ENCODE results near the gene GALNT9.
"Not testable (repeated sequence)": the region's sequence is repeated elsewhere in the genome, so short reads cannot be mapped to it uniquely, and the experiment has no call there.

GALNT9 gene

GRCh38 chr12:132295561-132295960, 33.8 kb downstream of the GALNT9 start:
- not testable (repeated sequence) for H3K9ac ChIP-seq (ENCODE audit: low read length); H3K4me3 ChIP-seq (ENCODE audit: low read length); H3K27me3 ChIP-seq (ENCODE audit: control insufficient read depth, insufficient read depth, low read length); H3K9me3 ChIP-seq (ENCODE audit: control insufficient read depth, low read length); H3K36me3 ChIP-seq (ENCODE audit: control insufficient read depth, insufficient read depth, low read length); H3K4me1 ChIP-seq (ENCODE audit: control insufficient read depth, insufficient read depth, low read length)

DNA sequence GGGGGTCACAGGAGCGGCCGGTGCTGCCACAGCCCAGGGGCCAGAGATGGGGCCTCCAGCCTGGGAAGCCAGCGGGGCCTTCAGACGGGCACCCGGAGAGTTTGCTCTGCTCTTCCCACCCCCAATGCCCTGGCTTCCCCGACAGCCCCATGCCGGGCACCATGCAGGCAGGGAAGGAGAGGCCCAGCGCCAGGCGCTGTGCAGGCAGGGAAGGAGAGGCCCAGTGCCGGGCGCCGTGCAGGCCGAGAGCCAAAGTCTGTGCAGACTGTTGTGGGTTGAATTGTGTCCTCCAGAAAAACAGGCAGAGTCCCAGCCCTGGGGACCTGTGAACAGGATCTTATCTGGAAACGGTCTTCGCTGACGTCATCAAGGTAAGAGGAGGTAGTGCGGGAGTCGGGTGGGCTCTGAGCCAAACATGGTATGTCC, 34.3 kb downstream of the GALNT9 start:
- Histone ChIP-seq H3K9ac (ENCODE audit: low read length) (no peak overlapping the region), H3K4me3 (ENCODE audit: low read length) (no peak overlapping the region), H3K9me3 (ENCODE audit: control insufficient read depth, low read length) (no peaks in the 10 kb centered on the region), H3K4me1 (ENCODE audit: control insufficient read depth, insufficient read depth, low read length) (no peaks in the 10 kb centered on the region), H3K36me3 (ENCODE audit: control insufficient read depth, insufficient read depth, low read length) (no peaks in the 10 kb centered on the region), H3K27me3 (ENCODE audit: control insufficient read depth, insufficient read depth, low read length) (peaks cover 5% of the 10 kb centered on the region)

GRCh38 chr12:132294121-132295034, 35.0 kb downstream of the GALNT9 start:
- Histone ChIP-seq H3K27me3 (ENCODE audit: control insufficient read depth, insufficient read depth, low read length) (peaks cover 5% of the 10 kb centered on the region), H3K9ac (ENCODE audit: low read length) (no peak overlapping the region)

GRCh38 chr12:132292328-132293319, 36.8 kb downstream of the GALNT9 start:
- Histone ChIP-seq H3K9me3 (ENCODE audit: control insufficient read depth, low read length) (no peaks in the 10 kb centered on the region), H3K36me3 (ENCODE audit: control insufficient read depth, insufficient read depth, low read length) (no peaks in the 10 kb centered on the region), H3K4me3 (ENCODE audit: low read length) (no peak overlapping the region), H3K9ac (ENCODE audit: low read length) (no peak overlapping the region), H3K4me1 (ENCODE audit: control insufficient read depth, insufficient read depth, low read length) (no peaks in the 10 kb centered on the region), H3K27me3 (ENCODE audit: control insufficient read depth, insufficient read depth, low read length) (peaks cover 5% of the 10 kb centered on the region)

More at GRCh38 chr12:132294121-132295034, 35.0 kb downstream of the GALNT9 start:
- Histone ChIP-seq H3K4me3 (ENCODE audit: low read length) (no peak overlapping the region), H3K4me1 (ENCODE audit: control insufficient read depth, insufficient read depth, low read length) (no peaks in the 10 kb centered on the region), H3K36me3 (ENCODE audit: control insufficient read depth, insufficient read depth, low read length) (no peaks in the 10 kb centered on the region), H3K9me3 (ENCODE audit: control insufficient read depth, low read length) (no peaks in the 10 kb centered on the region)

DNA sequence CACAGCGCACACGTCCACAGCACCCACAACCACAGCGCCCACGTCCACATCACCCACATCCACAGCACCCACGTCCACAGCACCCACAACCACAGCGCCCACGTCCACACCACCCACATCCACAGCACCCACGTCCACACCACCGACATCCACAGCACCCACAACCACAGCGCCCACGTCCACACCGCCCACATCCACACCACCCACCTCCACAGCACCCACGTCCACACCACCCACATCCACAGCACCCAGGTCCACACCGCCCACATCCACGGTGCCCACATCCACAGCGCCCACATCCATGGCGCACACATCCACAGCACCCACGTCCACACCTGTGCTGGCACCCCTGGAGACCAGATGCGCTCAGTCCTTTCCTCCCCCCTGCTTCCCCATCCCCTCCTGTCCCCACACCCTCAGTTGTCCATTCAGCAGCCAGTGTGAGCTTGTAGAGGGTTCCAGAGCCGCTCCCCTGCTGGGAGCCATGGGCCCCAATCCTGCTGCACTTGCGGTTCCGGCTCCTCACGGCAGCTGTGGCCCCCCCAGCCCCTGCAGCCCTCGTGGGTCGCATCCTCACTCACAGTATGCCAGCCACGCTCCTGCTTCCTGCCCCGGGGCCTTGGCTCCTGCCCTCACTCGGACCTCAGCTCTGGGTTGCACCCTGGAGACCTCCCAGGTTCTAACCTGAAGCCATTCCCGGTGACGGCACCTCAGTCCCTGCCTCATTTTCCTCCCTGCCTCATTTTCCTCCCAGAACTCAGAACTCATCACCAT, 37.8 kb downstream of the GALNT9 start:
- Histone ChIP-seq H3K36me3 (ENCODE audit: control insufficient read depth, insufficient read depth, low read length) (no peaks in the 10 kb centered on the region), H3K9ac (ENCODE audit: low read length) (no peak overlapping the region), H3K4me3 (ENCODE audit: low read length) (no peak overlapping the region), H3K4me1 (ENCODE audit: control insufficient read depth, insufficient read depth, low read length) (no peaks in the 10 kb centered on the region), H3K27me3 (ENCODE audit: control insufficient read depth, insufficient read depth, low read length) (peaks cover 12% of the 10 kb centered on the region), H3K9me3 (ENCODE audit: control insufficient read depth, low read length) (no peaks in the 10 kb centered on the region)

DNA sequence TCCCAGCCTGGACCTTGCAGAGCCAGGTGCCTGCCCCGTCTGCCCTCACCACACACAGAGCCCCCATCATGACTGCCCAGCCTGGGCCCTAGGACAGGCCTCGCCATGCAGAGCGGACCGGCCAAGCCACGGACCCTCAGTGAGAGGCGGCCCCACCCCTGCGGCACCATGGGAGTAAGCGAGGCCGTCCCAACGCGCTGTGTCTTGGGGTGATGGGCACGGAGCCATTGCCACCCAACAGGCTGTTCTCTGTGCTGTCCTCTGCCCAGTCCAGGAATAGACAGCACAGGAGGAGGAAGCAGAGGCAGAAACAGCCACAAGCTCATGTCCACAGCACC, 39.2 kb downstream of the GALNT9 start:
- Histone ChIP-seq H3K4me1 (ENCODE audit: control insufficient read depth, insufficient read depth, low read length) (no peaks in the 10 kb centered on the region), H3K27me3 (ENCODE audit: control insufficient read depth, insufficient read depth, low read length) (peaks cover 21% of the 10 kb centered on the region), H3K9me3 (ENCODE audit: control insufficient read depth, low read length) (no peaks in the 10 kb centered on the region), H3K9ac (ENCODE audit: low read length) (no peak overlapping the region), H3K36me3 (ENCODE audit: control insufficient read depth, insufficient read depth, low read length) (no peaks in the 10 kb centered on the region), H3K4me3 (ENCODE audit: low read length) (no peak overlapping the region)

DNA sequence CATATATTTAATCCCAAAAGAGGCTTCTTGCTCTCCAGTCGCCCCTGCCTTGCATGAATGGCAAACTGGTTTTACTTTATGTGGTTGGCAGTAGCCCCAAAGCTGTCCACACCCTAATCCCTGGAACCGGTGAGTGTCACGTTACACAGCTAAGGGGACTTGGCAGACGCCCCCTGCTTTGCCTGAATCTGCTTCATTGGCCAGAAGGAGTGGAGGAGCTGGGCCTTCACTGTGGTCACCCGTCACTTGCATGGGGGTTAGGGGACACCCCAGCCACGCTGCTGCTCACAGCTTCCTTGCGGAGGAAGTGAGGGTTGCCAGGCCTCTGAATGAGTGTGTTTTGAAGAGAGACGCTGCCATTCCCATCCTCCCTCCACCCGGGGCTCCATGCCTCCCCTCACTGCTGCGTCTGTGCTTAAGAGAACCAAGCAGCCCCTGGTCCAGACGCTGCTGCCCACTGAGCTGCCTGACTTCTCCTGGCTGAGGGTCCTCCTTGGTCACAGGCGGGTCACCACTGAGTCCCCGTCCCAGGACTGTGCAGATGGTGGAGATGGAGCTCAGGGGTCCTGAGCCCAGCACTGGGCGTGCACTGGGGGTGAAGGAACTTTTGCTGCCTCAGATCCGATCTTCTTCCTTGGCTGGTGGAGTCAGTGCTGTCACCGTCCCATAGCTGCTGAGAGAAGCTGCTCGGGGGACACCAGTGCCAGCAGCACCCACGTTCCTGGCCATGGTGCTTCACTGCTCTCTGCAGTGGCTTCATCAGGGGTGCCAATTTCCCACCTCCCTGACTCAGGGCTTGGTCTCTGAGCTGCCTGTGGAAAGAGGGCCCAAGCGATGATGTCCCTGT, 39.8 kb downstream of the GALNT9 start:
- H3K27me3 ChIP-seq (ENCODE audit: control insufficient read depth, insufficient read depth, low read length) = peaks cover 27% of the 10 kb centered on the region

DNA sequence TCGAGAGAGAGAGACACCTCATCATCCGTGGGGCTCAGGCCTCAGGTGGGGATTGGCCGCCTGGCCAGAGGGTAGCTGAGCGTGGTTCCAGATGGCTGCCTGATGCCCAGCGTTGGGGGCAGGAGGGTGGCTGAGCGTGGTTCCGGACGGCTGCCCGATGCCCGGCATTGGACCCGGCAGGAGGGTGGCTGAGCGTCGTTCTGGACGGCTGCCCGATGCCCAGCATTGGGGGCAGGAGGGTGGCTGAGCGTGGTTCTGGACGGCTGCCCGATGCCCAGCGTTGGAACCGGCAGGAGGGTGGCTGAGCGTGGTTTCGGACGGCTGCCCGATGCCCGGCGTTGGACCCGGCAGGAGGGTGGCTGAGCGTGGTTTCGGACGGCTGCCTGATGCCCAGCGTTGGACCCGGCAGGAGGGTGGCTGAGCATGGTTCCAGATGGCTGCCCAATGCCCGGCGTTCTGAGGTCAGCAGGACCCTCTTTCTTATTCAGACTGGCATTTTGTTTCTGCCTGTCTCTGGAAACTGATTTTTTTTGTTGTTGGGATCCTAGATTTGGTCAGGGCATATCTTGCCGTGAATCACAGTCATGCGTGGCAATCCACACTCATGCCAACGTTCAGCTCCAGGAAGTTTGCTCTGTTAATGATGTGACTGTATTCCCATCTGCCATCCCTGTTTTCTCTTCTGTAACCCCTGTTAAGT, 40.7 kb downstream of the GALNT9 start:
- Histone ChIP-seq H3K9me3 (ENCODE audit: control insufficient read depth, low read length) (no peaks in the 10 kb centered on the region), H3K27me3 (ENCODE audit: control insufficient read depth, insufficient read depth, low read length) (peaks cover 32% of the 10 kb centered on the region), H3K4me3 (ENCODE audit: low read length) (no peak overlapping the region), H3K4me1 (ENCODE audit: control insufficient read depth, insufficient read depth, low read length) (no peaks in the 10 kb centered on the region), H3K9ac (ENCODE audit: low read length) (no peak overlapping the region), H3K36me3 (ENCODE audit: control insufficient read depth, insufficient read depth, low read length) (no peaks in the 10 kb centered on the region)

More for the DNA sequence above, 39.8 kb downstream of the GALNT9 start:
- H3K4me3 ChIP-seq (ENCODE audit: low read length) = no peak overlapping the region
- H3K36me3 ChIP-seq (ENCODE audit: control insufficient read depth, insufficient read depth, low read length) = no peaks in the 10 kb centered on the region
- no peaks in the 10 kb centered on the region for H3K9me3 ChIP-seq (ENCODE audit: control insufficient read depth, low read length)
- H3K9ac ChIP-seq (ENCODE audit: low read length) = no peak overlapping the region
- H3K4me1 ChIP-seq (ENCODE audit: control insufficient read depth, insufficient read depth, low read length) = no peaks in the 10 kb centered on the region

GRCh38 chr12:132287391-132288238, 41.8 kb downstream of the GALNT9 start:
- Histone ChIP-seq H3K4me1 (ENCODE audit: control insufficient read depth, insufficient read depth, low read length) (no peaks in the 10 kb centered on the region), H3K4me3 (ENCODE audit: low read length) (no peak overlapping the region), H3K9me3 (ENCODE audit: control insufficient read depth, low read length) (no peaks in the 10 kb centered on the region), H3K36me3 (ENCODE audit: control insufficient read depth, insufficient read depth, low read length) (no peaks in the 10 kb centered on the region), H3K9ac (ENCODE audit: low read length) (no peak overlapping the region), H3K27me3 (ENCODE audit: control insufficient read depth, insufficient read depth, low read length) (peaks cover 36% of the 10 kb centered on the region)

GRCh38 chr12:132286912-132287311, 42.5 kb downstream of the GALNT9 start:
- Histone ChIP-seq H3K36me3 (ENCODE audit: control insufficient read depth, insufficient read depth, low read length) (no peaks in the 10 kb centered on the region), H3K4me3 (ENCODE audit: low read length) (no peak overlapping the region), H3K9ac (ENCODE audit: low read length) (no peak overlapping the region), H3K4me1 (ENCODE audit: control insufficient read depth, insufficient read depth, low read length) (no peaks in the 10 kb centered on the region), H3K9me3 (ENCODE audit: control insufficient read depth, low read length) (no peaks in the 10 kb centered on the region), H3K27me3 (ENCODE audit: control insufficient read depth, insufficient read depth, low read length) (peaks cover 36% of the 10 kb centered on the region)
